Glomerular visceral epithelial cell (primary cell): ENCODE results near the gene RFX1.
"Not testable (repeated sequence)": the region's sequence is repeated elsewhere in the genome, so short reads cannot be mapped to it uniquely, and the experiment has no call there.

Source experiments
- DNase-seq: peaks from one replicate; pipeline ENCODE4 v3.0.0-alpha.2; 2016; ENCODE audit errors: extremely low spot score

The RFX1 gene

DNA sequence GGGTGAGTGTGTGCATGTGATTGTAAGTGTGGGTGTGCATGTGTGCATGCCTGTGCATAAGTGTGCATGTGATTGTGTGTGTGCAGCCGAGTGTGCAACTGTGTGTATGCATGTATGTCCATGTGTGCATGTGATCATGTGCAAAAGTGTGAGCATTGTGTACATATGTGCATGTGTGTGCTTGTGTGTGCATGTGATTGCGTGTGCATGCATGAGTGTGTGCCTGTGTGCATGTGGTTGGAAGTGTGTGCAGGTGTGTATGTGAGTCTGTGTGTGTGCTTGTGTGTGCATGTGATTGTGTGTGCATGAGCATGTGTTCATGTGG, 71.4 kb downstream of the RFX1 start:
- no peak for DNase-seq

GRCh38 chr19:13932911-13933393, 73.2 kb downstream of the RFX1 start:
- DNase-seq = no peak

DNA sequence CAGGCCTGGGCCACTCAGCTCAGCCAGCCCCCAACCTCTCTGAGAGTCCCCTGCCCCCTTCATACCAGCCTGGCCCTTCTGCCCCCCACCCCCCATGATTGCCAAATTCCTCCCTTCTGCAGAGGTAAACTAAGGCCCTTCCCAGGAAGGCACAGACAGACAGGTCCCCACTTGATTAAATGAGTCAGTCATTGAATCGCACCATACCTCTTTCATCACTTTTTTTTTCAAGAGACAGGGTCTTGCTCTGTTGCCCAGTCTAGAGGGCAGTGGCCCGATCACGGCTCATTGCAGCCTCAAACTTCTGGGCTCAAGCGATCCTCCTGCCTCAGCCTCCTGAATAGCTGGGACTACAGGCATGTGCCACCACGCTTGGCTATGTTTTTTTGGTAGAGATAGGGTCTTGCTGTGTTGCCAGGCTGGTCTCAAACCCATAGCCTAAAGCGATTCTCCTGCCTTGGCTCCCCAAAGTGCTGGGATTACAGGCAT, 73.9 kb downstream of the RFX1 start:
- DNase-seq = no peak

- no peak for DNase-seq
Measured at GRCh38 chr19:13931391-13932148, 74.5 kb downstream of the RFX1 start.

GRCh38 chr19:13930402-13930801, 75.7 kb downstream of the RFX1 start:
- no peak for DNase-seq

DNA sequence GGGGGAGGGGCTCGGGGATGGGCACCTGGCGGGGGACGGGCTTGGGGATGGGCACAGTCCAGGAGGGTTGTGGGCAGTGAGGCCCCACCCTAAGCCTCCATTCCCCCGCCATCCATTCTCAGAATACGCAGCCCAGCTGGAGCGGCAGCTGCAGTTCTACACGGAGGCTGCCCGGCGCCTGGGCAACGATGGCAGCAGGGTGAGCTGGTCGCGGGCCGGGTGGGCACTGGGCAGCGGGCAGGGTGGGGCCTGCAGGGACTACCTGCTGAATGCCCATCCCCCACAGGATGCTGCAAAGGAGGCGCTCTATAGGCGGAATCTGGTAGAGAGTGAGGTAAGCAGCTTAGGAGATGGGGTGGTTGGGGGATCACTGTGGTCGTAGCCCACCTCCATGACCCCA, 76.2 kb downstream of the RFX1 start:
- no peak for DNase-seq

GRCh38 chr19:13929340-13929739, 76.8 kb downstream of the RFX1 start:
- no peak for DNase-seq

DNA sequence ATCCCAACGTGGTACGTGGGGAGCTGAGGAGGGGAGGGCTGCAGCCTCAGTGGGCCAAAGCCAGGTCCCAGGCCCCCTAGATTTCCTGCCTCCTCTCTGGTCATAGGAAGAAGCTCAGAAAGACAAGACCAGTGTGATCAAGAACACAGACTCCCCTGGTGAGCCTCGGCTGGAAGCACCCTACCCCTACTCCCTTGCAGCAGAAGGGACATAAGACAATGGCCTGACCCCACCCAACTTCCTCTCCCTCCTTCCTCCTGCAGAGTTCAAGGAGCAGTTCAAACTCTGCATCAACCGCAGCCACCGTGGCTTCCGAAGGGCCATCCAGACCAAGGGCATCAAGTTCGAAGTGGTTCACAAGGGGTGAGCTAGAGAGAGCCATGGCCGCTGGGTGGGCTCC, 79.4 kb downstream of the RFX1 start:
- no peak for DNase-seq

DNA sequence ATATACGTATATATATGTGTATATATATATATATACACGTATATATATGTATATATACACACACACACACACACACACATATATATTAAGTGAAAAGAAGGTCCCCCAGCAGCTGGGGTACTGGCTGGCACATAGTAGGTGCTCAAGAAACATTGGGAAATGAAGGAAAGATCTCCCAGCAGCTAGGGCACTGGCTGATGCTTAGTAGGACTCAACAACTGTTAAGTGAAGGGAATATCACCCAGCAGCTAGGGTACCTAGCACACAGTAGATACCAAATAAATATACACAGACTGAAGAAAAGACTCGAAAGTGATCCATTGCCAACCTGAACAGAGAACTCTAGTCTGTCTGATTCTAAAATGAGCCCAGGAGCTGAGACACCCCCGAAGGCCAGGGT, 80.1 kb downstream of the RFX1 start:
- no peak for DNase-seq

DNA sequence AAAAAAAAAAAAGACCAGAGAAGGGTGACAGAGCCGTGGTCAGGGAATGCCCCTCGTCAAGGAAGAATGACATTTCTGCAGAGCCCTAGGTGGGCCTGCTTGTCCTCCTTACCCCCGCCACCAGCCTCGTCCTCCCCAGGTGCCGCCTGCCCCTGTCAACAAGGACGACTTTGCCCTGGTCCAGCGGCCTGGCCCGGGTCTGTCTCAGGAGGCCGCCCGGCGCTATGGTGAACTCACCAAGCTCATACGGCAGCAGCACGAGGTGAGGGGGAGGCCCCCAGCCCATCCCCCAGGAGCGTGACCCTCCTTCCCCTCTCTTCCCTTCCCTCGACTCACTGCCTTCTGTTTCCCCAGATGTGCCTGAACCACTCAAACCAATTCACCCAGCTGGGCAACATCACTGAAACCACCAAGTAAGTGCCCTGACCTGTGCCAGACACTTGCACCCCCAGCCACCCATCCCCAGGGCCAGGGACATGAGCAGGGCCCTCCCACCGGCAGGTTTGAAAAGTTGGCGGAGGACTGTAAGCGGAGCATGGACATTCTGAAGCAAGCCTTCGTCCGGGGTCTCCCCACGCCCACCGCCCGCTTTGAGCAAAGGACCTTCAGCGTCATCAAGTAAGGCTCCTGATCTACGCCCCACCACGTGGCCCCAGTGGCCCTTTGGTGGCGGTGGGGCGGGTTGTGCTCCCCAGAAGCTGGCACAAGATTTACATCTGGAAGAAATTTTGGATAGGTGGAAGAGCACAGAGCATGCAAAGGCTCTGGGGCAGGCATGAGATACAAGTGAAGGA, 82.7 kb downstream of the RFX1 start:
- DNase-seq = no peak

DNA sequence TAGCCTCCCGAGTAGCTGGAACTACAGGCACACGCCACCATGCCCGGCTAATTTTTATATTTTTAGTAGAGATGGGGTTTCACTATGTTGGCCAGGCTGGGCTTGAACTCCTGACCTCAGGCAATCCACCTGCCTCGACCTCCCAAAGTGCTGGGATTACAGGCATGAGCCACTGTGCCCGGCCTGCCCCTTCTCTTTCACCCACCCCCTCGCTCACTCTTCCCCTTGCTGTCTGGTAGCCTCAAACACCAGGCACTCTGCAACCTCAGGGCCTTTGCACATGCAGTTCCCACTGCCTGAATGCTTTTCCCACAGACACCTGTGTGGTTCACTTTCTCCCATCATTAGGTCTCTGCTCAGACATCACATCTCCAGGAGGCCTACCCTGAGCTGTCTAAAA, 84.0 kb downstream of the RFX1 start:
- not testable (repeated sequence) for DNase-seq

- DNase-seq = peak; percentile 33
Measured at GRCh38 chr19:13920940-13921747, 85.0 kb downstream of the RFX1 start.

DNA sequence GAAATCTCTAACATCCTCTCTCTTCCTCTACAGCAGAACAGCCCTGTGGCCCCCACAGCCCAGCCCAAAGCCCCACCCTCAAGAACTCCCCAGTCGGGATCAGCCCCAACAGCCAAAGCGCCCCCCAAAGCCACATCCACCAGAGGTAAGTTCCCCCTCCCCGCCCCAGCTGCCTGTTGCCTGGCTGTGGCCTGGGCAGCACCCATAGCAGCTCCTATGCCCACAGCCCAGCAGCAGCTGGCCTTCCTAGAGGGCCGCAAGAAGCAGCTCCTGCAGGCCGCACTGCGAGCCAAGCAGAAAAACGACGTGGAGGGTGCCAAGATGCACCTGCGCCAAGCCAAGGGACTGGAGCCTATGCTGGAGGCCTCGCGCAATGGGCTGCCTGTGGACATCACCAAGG, 85.6 kb downstream of the RFX1 start:
- no peak for DNase-seq

- no peak for DNase-seq
Measured at GRCh38 chr19:13918726-13919411, 87.3 kb downstream of the RFX1 start.

DNA sequence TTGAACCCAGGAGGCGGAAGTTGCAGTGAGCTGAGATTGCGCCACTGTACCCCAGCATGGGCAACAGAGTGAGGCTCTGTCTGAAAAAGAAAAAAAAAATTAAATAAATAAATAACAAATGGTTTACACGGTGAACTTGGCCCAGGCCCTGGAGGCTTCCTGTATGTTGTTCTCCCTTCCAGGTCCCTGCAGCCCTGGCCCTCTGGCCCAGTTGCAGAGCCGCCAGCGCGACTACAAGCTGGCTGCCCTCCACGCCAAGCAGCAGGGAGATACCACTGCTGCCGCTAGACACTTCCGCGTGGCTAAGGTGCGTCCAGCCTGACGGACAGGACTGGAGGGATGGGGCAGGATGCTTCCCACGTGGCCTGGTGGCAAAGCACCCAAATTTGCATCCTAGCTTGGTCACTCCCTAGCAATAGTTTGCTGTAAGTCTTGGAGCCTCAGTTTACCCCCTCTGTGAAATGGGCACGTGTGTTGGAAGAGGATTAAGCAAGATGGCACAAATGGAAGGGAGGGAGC, 88.2 kb downstream of the RFX1 start:
- DNase-seq = no peak

GRCh38 chr19:13914777-13915176, 91.3 kb downstream of the RFX1 start:
- no peak for DNase-seq

- DNase-seq = no peak
Measured at GRCh38 chr19:13913352-13913751, 92.8 kb downstream of the RFX1 start.
